ENCODE measurements around the gene PTGR2.
"Not testable (repeated sequence)": the region's sequence is repeated elsewhere in the genome, so short reads cannot be mapped to it uniquely, and the experiment has no call there.

Gene PTGR2

GRCh38 chr14:73894180-73894687, 42.6 kb downstream of the PTGR2 start:
- not testable (repeated sequence) for H2BK5ac ChIP-seq (ENCODE audit: low read depth, low read length, poor library complexity, severe bottlenecking); H2AK5ac ChIP-seq (ENCODE audit: low read length, severe bottlenecking); H3K27ac ChIP-seq (ENCODE audit: low read length, poor library complexity, severe bottlenecking); H3K9me3 ChIP-seq (ENCODE audit: control insufficient read depth, low read length); H3K9ac ChIP-seq (ENCODE audit: low read length); H3K4me3 ChIP-seq (ENCODE audit: insufficient read depth in 1 of 2, low read depth in 1 of 2, low read length in 2 of 2); H3K4ac ChIP-seq (ENCODE audit: low read depth in 1 of 2, low read length in 2 of 2); H2BK120ac ChIP-seq (ENCODE audit: low read depth, low read length); H2AFZ ChIP-seq (ENCODE audit: low read depth, low read length); H3K27me3 ChIP-seq (ENCODE audit: control insufficient read depth in 1 of 2, insufficient read depth in 1 of 2, low read length in 2 of 2); H4K91ac ChIP-seq (ENCODE audit: low read length); H2BK12ac ChIP-seq (ENCODE audit: low read length in 2 of 2); H2BK15ac ChIP-seq (ENCODE audit: low read depth, poor library complexity, severe bottlenecking); H4K8ac ChIP-seq (ENCODE audit: low read length); H3K4me1 ChIP-seq (ENCODE audit: control insufficient read depth, insufficient read depth, low read depth, low read length); DNase-seq; H3K14ac ChIP-seq (ENCODE audit: low read length in 2 of 2); H3K18ac ChIP-seq (ENCODE audit: low read depth in 1 of 2, low read length in 2 of 2); H3K23ac ChIP-seq (ENCODE audit: low read length in 2 of 2); H3K4me2 ChIP-seq (ENCODE audit: low read length, poor library complexity, severe bottlenecking)
- peaks cover 14 to 62% of the 10 kb centered on the region in 2 experiments for H3K36me3 ChIP-seq (ENCODE audit: control insufficient read depth in 1 of 2, insufficient read depth in 2 of 2, low read depth in 1 of 2, low read length in 2 of 2)
- peaks cover 11% of the 10 kb centered on the region for H3K79me1 ChIP-seq (replicated peaks; ENCODE audit: low read length, poor library complexity, severe bottlenecking)
- WGBS, result 93% methylated on average over 6 of the region's 6 CpGs

- no peak overlapping the region for H3K9ac ChIP-seq (ENCODE audit: low read length)
- no peak overlapping the region for H2AFZ ChIP-seq (ENCODE audit: low read depth, low read length)
- H3K4me1 ChIP-seq (ENCODE audit: control insufficient read depth, insufficient read depth, low read depth, low read length), result no peaks in the 10 kb centered on the region
- peaks cover 15% of the 10 kb centered on the region for H3K79me1 ChIP-seq (replicated peaks; ENCODE audit: low read length, poor library complexity, severe bottlenecking)
- WGBS, result 100% methylated on average over 1 of the region's 1 CpG
- no peak overlapping the region for H3K14ac ChIP-seq (ENCODE audit: low read length in 2 of 2)
- no peak overlapping the region for H3K23ac ChIP-seq (ENCODE audit: low read length in 2 of 2)
- H2BK15ac ChIP-seq (ENCODE audit: low read depth, poor library complexity, severe bottlenecking), result no peak overlapping the region
- H2BK5ac ChIP-seq (ENCODE audit: low read depth, low read length, poor library complexity, severe bottlenecking), result no peak overlapping the region
- H2BK12ac ChIP-seq (ENCODE audit: low read length in 2 of 2), result no peak overlapping the region
- no peaks in the 10 kb centered on the region for H3K9me3 ChIP-seq (ENCODE audit: control insufficient read depth, low read length)
- H3K4me3 ChIP-seq (ENCODE audit: insufficient read depth in 1 of 2, low read depth in 1 of 2, low read length in 2 of 2), result no peak overlapping the region
- H3K4me2 ChIP-seq (ENCODE audit: low read length, poor library complexity, severe bottlenecking), result no peak overlapping the region
- H4K91ac ChIP-seq (ENCODE audit: low read length), result no peak overlapping the region
- no peak overlapping the region for H2AK5ac ChIP-seq (ENCODE audit: low read length, severe bottlenecking)
- no peak overlapping the region for H3K4ac ChIP-seq (ENCODE audit: low read depth in 1 of 2, low read length in 2 of 2)
- H4K8ac ChIP-seq (ENCODE audit: low read length), result no peak overlapping the region
- peaks cover 19 to 78% of the 10 kb centered on the region in 2 experiments for H3K36me3 ChIP-seq (ENCODE audit: control insufficient read depth in 1 of 2, insufficient read depth in 2 of 2, low read depth in 1 of 2, low read length in 2 of 2)
- no peak overlapping the region for H3K18ac ChIP-seq (ENCODE audit: low read depth in 1 of 2, low read length in 2 of 2)
- no peak for DNase-seq
- no peaks in the 10 kb centered on the region for H3K27me3 ChIP-seq (ENCODE audit: control insufficient read depth in 1 of 2, insufficient read depth in 1 of 2, low read length in 2 of 2)
- H2BK120ac ChIP-seq (ENCODE audit: low read depth, low read length), result no peak overlapping the region
- no peak overlapping the region for H3K27ac ChIP-seq (ENCODE audit: low read length, poor library complexity, severe bottlenecking)
Observed at GRCh38 chr14:73895939-73896338, 44.3 kb downstream of the PTGR2 start.

- Histone ChIP-seq H3K9me3 (ENCODE audit: control insufficient read depth, low read length) (no peaks in the 10 kb centered on the region), H4K8ac (ENCODE audit: low read length) (no peak overlapping the region), H3K27me3 (ENCODE audit: control insufficient read depth in 1 of 2, insufficient read depth in 1 of 2, low read length in 2 of 2) (no peaks in the 10 kb centered on the region), H3K14ac (ENCODE audit: low read length in 2 of 2) (no peak overlapping the region), H3K27ac (ENCODE audit: low read length, poor library complexity, severe bottlenecking) (no peak overlapping the region), H2BK15ac (ENCODE audit: low read depth, poor library complexity, severe bottlenecking) (no peak overlapping the region), H3K4me2 (ENCODE audit: low read length, poor library complexity, severe bottlenecking) (no peak overlapping the region), H3K4me3 (ENCODE audit: insufficient read depth in 1 of 2, low read depth in 1 of 2, low read length in 2 of 2) (no peak overlapping the region), H2BK120ac (ENCODE audit: low read depth, low read length) (no peak overlapping the region), H3K4ac (ENCODE audit: low read depth in 1 of 2, low read length in 2 of 2) (no peak overlapping the region), H3K23ac (ENCODE audit: low read length in 2 of 2) (no peak overlapping the region), H2AFZ (ENCODE audit: low read depth, low read length) (no peak overlapping the region), H2AK5ac (ENCODE audit: low read length, severe bottlenecking) (no peak overlapping the region), H3K4me1 (ENCODE audit: control insufficient read depth, insufficient read depth, low read depth, low read length) (no peaks in the 10 kb centered on the region), H2BK5ac (ENCODE audit: low read depth, low read length, poor library complexity, severe bottlenecking) (no peak overlapping the region), H4K91ac (ENCODE audit: low read length) (no peak overlapping the region), H2BK12ac (ENCODE audit: low read length in 2 of 2) (no peak overlapping the region), H3K18ac (ENCODE audit: low read depth in 1 of 2, low read length in 2 of 2) (no peak overlapping the region), H3K79me1 (replicated peaks; ENCODE audit: low read length, poor library complexity, severe bottlenecking) (peaks cover 16% of the 10 kb centered on the region), H3K9ac (ENCODE audit: low read length) (no peak overlapping the region), H3K36me3 (ENCODE audit: control insufficient read depth in 1 of 2, insufficient read depth in 2 of 2, low read depth in 1 of 2, low read length in 2 of 2) (peaks cover 20 to 80% of the 10 kb centered on the region in 2 experiments)
- DNase-seq, result no peak
- 91% methylated on average over 1 of the region's 1 CpG for WGBS
Observed at GRCh38 chr14:73896521-73896920, 44.9 kb downstream of the PTGR2 start.

GRCh38 chr14:73903028-73903427, 51.4 kb downstream of the PTGR2 start:
- Histone ChIP-seq H2BK15ac (ENCODE audit: low read depth, poor library complexity, severe bottlenecking) (no peak overlapping the region), H2AK5ac (ENCODE audit: low read length, severe bottlenecking) (no peak overlapping the region), H3K4ac (ENCODE audit: low read depth in 1 of 2, low read length in 2 of 2) (no peak overlapping the region)

More at GRCh38 chr14:73903028-73903427, 51.4 kb downstream of the PTGR2 start:
- Histone ChIP-seq H3K18ac (ENCODE audit: low read depth in 1 of 2, low read length in 2 of 2) (no peak overlapping the region), H3K9me3 (ENCODE audit: control insufficient read depth, low read length) (no peaks in the 10 kb centered on the region), H3K4me3 (ENCODE audit: insufficient read depth in 1 of 2, low read depth in 1 of 2, low read length in 2 of 2) (no peak overlapping the region), H2AFZ (ENCODE audit: low read depth, low read length) (no peak overlapping the region), H3K14ac (ENCODE audit: low read length in 2 of 2) (no peak overlapping the region), H2BK12ac (ENCODE audit: low read length in 2 of 2) (no peak overlapping the region), H3K36me3 (ENCODE audit: control insufficient read depth in 1 of 2, insufficient read depth in 2 of 2, low read depth in 1 of 2, low read length in 2 of 2) (peaks cover 33 to 83% of the 10 kb centered on the region in 2 experiments), H3K4me2 (ENCODE audit: low read length, poor library complexity, severe bottlenecking) (no peak overlapping the region), H3K27ac (ENCODE audit: low read length, poor library complexity, severe bottlenecking) (no peak overlapping the region), H2BK5ac (ENCODE audit: low read depth, low read length, poor library complexity, severe bottlenecking) (no peak overlapping the region), H4K8ac (ENCODE audit: low read length) (no peak overlapping the region), H3K79me1 (replicated peaks; ENCODE audit: low read length, poor library complexity, severe bottlenecking) (peaks cover 22% of the 10 kb centered on the region), H3K9ac (ENCODE audit: low read length) (no peak overlapping the region), H2BK120ac (ENCODE audit: low read depth, low read length) (no peak overlapping the region), H4K91ac (ENCODE audit: low read length) (no peak overlapping the region), H3K23ac (ENCODE audit: low read length in 2 of 2) (no peak overlapping the region), H3K27me3 (ENCODE audit: control insufficient read depth in 1 of 2, insufficient read depth in 1 of 2, low read length in 2 of 2) (no peaks in the 10 kb centered on the region), H3K4me1 (ENCODE audit: control insufficient read depth, insufficient read depth, low read depth, low read length) (no peaks in the 10 kb centered on the region)
- WGBS, result 74% methylated on average over 3 of the region's 3 CpGs
- no peak for DNase-seq
